HepG2 (cell line): ENCODE results near the gene MGLL. TPM values are rescaled to one million over a fixed set of nuclear protein-coding genes. Genes with fewer than 3 reads are reported as not detected.

Source experiments
- ARNT ChIP-seq: fragments of 450-650 bp; IDR thresholded peaks from 2 replicates; pipeline ENCODE4 v1.6.1; 2017
- NFAT5 ChIP-seq: sonication (generic); formaldehyde crosslinking; IDR thresholded peaks from 2 replicates; pipeline ENCODE4 v1.4.0; 2020; ENCODE audit warnings: missing genetic modification reagents
- STAG1 ChIP-seq: sonication (generic); formaldehyde crosslinking; IDR thresholded peaks from 2 replicates; pipeline ENCODE4 v1.4.0; 2020; ENCODE audit warnings: missing genetic modification reagents
- ZBTB39 ChIP-seq: sonication (generic); formaldehyde crosslinking; IDR thresholded peaks from 2 replicates; pipeline ENCODE4 v1.5.0; 2020; ENCODE audit warnings: missing genetic modification reagents
- ZNF318 ChIP-seq: sonication (generic); formaldehyde crosslinking; IDR thresholded peaks from 2 replicates; pipeline ENCODE4 v1.4.0; 2020; ENCODE audit warnings: mild to moderate bottlenecking, missing genetic modification reagents
- ZNF550 ChIP-seq: sonication (generic); formaldehyde crosslinking; IDR thresholded peaks from 2 replicates; pipeline ENCODE4 v1.4.0; 2020; ENCODE audit warnings: mild to moderate bottlenecking, missing genetic modification reagents, borderline replicate concordance
- ZNF639 ChIP-seq: conservative IDR thresholded peaks from 2 replicates; pipeline ENCODE4 v1.6.1; 2018; ENCODE audit warnings: missing genetic modification reagents
- ZSCAN5A ChIP-seq: sonication (generic); formaldehyde crosslinking; IDR thresholded peaks from 2 replicates; pipeline ENCODE4 v1.8.0; 2022; ENCODE audit warnings: mild to moderate bottlenecking, missing genetic modification reagents, borderline replicate concordance
- polyA plus RNA-seq, 8 experiments: library from polyadenylated mRNA; depleted of rRNA in 3 of 8; stranded (reverse) in 7 of 8; unstranded in 1 of 8; fragments of >200 nt; fragmentation: Illumina TruSeq in 4 of 8; extraction: Trizol in 4 of 8; gene quantifications; 2 replicates each; pipeline versions ENCODE4 v1.2.1 to v1.2.3, GENCODE V29; 2011 to 2016; ENCODE audit warnings: low read depth in 4 of 8, missing spikeins in 1 of 8, mixed read lengths in 1 of 8; ENCODE audit not compliant: insufficient read depth in 1 of 8
- total RNA-seq, 5 experiments: library from RNA; depleted of rRNA; stranded (reverse); fragments of >200 nt; fragmentation: Illumina TruSeq; extraction: Trizol; gene quantifications; 2 replicates each; pipeline ENCODE4 v1.2.3, GENCODE V29; 2016; ENCODE audit warnings: low read depth in 1 of 5

MGLL gene
- total and polyA plus RNA-seq, 2 of the 13 experiments (the other 11 are each of a cell fraction or from before 2014, with no cell fraction given) = not detected

- TF ChIP-seq ZSCAN5A (CRISPR knock-in tag) (no peak), STAG1 (CRISPR knock-in tag) (no peak), ZNF550 (no peak), NFAT5 (CRISPR knock-in tag) (no peak), ZBTB39 (peak; percentile 45; the same call in 1 of the 2 replicates), ZNF639 (CRISPR knock-in tag) (no peak), ZNF318 (CRISPR knock-in tag) (no peak), ARNT (no peak)
These were observed 149.7 kb downstream of the MGLL start, which contains the start of gene ABTB1 (continued) for GRCh38 chr3:127672429-127673190.
